NT2/D1 (cell line): ENCODE results near the gene KRT82.

Experiments used
- SUZ12 ChIP-seq: IDR thresholded peaks from 2 replicates; pipeline ENCODE4 v1.6.1; 2011; ENCODE audit not compliant: insufficient read length, insufficient read depth; ENCODE audit errors: extremely low read depth
- YY1 ChIP-seq: IDR thresholded peaks from 2 replicates; pipeline ENCODE4 v1.6.1; 2011; ENCODE audit not compliant: insufficient read length, insufficient read depth

DNA sequence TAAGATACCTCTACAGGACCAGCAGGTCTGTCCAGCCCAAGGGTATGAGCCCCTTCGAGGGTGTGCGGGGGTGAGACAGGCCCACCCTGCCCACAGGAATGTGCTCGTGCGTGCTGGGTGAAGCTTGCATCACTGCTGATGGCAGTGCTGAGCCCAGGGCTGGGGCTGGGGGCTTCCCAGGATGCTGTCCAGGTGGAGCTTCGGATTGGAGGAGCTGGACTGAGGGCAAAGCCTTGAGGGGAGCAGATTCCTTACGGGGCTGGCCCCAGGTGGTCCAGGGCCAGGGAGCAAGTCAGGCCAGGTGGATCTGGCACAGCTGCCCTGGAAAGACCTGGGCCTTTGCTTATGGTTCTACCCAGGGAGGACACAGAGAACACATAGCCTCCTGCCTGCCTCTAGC lies 36.3 kb downstream of the KRT82 start:
- TF ChIP-seq YY1 (no peak), SUZ12 (no peak)
